ENCODE measurements around the gene PPP1R27.

DNA sequence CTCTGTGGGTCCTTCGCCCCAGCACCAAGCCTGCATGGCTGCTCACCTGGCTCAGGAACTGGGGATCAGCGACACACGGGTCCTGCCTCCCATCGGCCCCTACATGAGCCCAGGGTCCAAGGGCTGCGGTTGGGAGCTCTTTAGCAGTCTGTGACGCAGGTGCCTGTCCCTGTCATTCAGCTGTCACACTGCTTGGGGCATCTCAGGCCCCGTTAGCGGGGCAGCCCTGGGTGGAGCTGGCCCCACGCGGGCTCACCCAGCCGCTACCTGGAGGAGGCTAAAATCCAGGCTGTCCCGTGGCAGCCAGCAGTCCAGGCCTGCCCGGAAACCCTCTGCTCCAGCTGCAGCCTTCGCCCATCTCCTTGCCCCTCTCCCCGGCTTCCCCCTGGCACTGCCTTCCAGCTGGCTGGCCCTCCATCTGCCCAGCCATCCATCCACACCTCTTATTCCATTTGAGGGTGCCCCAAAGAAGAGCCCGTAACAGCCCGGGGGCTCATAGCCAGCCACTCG is 27.6 kb downstream of the PPP1R27 start:
- TF ChIP-seq, protein P1, sequence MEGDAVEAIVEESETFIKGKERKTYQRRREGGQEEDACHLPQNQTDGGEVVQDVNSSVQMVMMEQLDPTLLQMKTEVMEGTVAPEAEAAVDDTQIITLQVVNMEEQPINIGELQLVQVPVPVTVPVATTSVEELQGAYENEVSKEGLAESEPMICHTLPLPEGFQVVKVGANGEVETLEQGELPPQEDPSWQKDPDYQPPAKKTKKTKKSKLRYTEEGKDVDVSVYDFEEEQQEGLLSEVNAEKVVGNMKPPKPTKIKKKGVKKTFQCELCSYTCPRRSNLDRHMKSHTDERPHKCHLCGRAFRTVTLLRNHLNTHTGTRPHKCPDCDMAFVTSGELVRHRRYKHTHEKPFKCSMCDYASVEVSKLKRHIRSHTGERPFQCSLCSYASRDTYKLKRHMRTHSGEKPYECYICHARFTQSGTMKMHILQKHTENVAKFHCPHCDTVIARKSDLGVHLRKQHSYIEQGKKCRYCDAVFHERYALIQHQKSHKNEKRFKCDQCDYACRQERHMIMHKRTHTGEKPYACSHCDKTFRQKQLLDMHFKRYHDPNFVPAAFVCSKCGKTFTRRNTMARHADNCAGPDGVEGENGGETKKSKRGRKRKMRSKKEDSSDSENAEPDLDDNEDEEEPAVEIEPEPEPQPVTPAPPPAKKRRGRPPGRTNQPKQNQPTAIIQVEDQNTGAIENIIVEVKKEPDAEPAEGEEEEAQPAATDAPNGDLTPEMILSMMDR (conservative IDR thresholded peaks at IDR 0.05 in 1 of 2, IDR thresholded peaks at IDR 0.05 in 1 of 2; ENCODE audit: low read depth in 1 of 2, low read length in 2 of 2) = no peak
- TF ChIP-seq EZH2 (IDR thresholded peaks at IDR 0.05; ENCODE audit: low read length, missing control alignments) = peak; percentile 34
